MM.1S (cell line): ENCODE data around the gene RELL1.

Experiments used
- DNase-seq: peaks from one replicate; pipeline ENCODE4 v3.0.0-alpha.2; 2015
- H2AFZ ChIP-seq: fragments of 300-600 bp; sonication (generic); 2 replicates; pipeline ENCODE4 v1.6.0; 2016; ENCODE audit warnings: antibody characterized with exemption, low read length
- H3F3A ChIP-seq: fragments of 300-600 bp; sonication (generic); 2 replicates; pipeline ENCODE4 v1.6.1; 2016; ENCODE audit warnings: mild to moderate bottlenecking, antibody characterized with exemption, low read length, moderate library complexity, mixed read lengths; ENCODE audit not compliant: insufficient read depth
- H3K27ac ChIP-seq: fragments of 300-600 bp; sonication (generic); 2 replicates; pipeline ENCODE4 v1.5.1; 2016; ENCODE audit warnings: mild to moderate bottlenecking, low read length
- H3K27me3 ChIP-seq: fragments of 300-600 bp; sonication (generic); replicated peaks from 2 replicates; pipeline ENCODE4 v1.6.0; 2016; ENCODE audit warnings: low read length; ENCODE audit not compliant: insufficient read depth
- H3K36me3 ChIP-seq: fragments of 300-600 bp; sonication (generic); replicated peaks from 2 replicates; pipeline ENCODE4 v1.6.1; 2016; ENCODE audit warnings: mild to moderate bottlenecking, low read length, mixed read lengths; ENCODE audit not compliant: insufficient read depth
- H3K4me1 ChIP-seq: fragments of 300-600 bp; sonication (generic); 2 replicates; pipeline ENCODE4 v1.6.1; 2016; ENCODE audit warnings: low read length, mixed read lengths
- H3K4me2 ChIP-seq: fragments of 300-600 bp; sonication (generic); 2 replicates; pipeline ENCODE4 v1.6.0; 2016; ENCODE audit warnings: low read depth, low read length
- H3K4me3 ChIP-seq: fragments of 300-600 bp; sonication (generic); 2 replicates; pipeline ENCODE4 v1.5.1; 2016; ENCODE audit warnings: low read length, mixed read lengths
- H3K79me2 ChIP-seq: fragments of 300-600 bp; sonication (generic); 2 replicates; pipeline ENCODE4 v1.6.1; 2016; ENCODE audit warnings: mixed run types, low read length, mixed read lengths
- H3K9ac ChIP-seq: fragments of 300-600 bp; sonication (generic); 2 replicates; pipeline ENCODE4 v1.6.1; 2016; ENCODE audit warnings: low read length, mixed read lengths
- H3K9me2 ChIP-seq: fragments of 300-600 bp; sonication (generic); replicated peaks from 2 replicates; pipeline ENCODE4 v1.6.1; 2016; ENCODE audit warnings: mild to moderate bottlenecking, low read length, mixed read lengths; ENCODE audit not compliant: insufficient read depth
- H3K9me3 ChIP-seq: fragments of 300-600 bp; sonication (generic); replicated peaks from 2 replicates; pipeline ENCODE4 v1.6.1; 2016; ENCODE audit warnings: mild to moderate bottlenecking, low read length, mixed read lengths; ENCODE audit not compliant: insufficient read depth
- H4K20me1 ChIP-seq: fragments of 300-600 bp; sonication (generic); 2 replicates; pipeline ENCODE4 v1.6.1; 2016; ENCODE audit warnings: mild to moderate bottlenecking, low read length, moderate library complexity, mixed read lengths; ENCODE audit not compliant: insufficient read depth
- EZH2 ChIP-seq: fragments of 300-600 bp; sonication (generic); optimal IDR thresholded peaks from 2 replicates; pipeline ENCODE3; 2017; ENCODE audit warnings: low read depth, mild to moderate bottlenecking, antibody characterized with exemption, low read length, mixed read lengths
- EZH2phosphoT487 ChIP-seq: fragments of 300-600 bp; sonication (generic); IDR thresholded peaks from 2 replicates; pipeline ENCODE4 v1.6.1; 2018; ENCODE audit warnings: antibody characterized with exemption, low read length
- TF ChIP-seq, protein P1 (sequence below): fragments of 300-600 bp; sonication (generic); IDR thresholded peaks from 2 replicates; pipeline ENCODE4 v1.5.1; 2016; ENCODE audit warnings: antibody characterized with exemption, low read length, mixed read lengths

The RELL1 gene

DNA sequence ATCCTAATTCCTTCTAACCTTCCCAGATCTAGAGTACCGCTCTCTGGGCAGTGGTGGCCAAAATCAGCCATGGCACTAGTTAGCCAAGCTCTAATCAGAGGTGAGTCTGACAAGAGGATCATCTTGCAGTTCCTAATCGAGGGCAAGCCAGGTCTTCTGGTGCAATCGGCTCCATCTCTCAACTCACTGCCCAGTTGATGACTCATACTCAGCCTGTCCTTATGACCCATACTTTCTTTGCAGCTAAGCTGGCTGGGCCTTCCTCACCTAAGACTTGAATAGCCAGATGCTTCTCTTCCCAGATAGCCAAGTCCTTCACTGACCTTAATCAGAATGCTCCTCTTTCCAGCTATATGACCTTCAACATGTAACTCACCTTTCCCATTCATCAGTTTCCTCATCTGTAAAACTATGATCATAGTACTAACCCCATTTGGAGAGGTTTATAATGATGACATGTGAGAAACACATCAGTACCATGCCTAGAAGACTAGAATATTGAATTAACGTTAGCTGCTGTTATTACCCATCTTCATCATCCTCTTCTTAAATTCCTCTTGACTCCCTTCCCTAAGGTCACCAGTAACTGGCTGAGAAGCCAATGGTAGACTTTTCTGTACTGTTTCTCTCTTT lies 57.1 kb downstream of the RELL1 start:
- Histone ChIP-seq H3K27ac (no peak overlapping the region), H3K79me2 (no peaks in the 10 kb centered on the region), H3K4me2 (no peak overlapping the region), H3K9me3 (no peaks in the 10 kb centered on the region), H3K36me3 (no peaks in the 10 kb centered on the region), H3K9me2 (no peaks in the 10 kb centered on the region), H3F3A (no peaks in the 10 kb centered on the region), H3K27me3 (no peaks in the 10 kb centered on the region), H3K4me1 (no peaks in the 10 kb centered on the region), H3K9ac (no peak overlapping the region), H4K20me1 (no peaks in the 10 kb centered on the region), H2AFZ (no peak overlapping the region), H3K4me3 (no peak overlapping the region)
- DNase-seq = no peak
- TF ChIP-seq, protein P1, sequence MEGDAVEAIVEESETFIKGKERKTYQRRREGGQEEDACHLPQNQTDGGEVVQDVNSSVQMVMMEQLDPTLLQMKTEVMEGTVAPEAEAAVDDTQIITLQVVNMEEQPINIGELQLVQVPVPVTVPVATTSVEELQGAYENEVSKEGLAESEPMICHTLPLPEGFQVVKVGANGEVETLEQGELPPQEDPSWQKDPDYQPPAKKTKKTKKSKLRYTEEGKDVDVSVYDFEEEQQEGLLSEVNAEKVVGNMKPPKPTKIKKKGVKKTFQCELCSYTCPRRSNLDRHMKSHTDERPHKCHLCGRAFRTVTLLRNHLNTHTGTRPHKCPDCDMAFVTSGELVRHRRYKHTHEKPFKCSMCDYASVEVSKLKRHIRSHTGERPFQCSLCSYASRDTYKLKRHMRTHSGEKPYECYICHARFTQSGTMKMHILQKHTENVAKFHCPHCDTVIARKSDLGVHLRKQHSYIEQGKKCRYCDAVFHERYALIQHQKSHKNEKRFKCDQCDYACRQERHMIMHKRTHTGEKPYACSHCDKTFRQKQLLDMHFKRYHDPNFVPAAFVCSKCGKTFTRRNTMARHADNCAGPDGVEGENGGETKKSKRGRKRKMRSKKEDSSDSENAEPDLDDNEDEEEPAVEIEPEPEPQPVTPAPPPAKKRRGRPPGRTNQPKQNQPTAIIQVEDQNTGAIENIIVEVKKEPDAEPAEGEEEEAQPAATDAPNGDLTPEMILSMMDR = no peak
- TF ChIP-seq EZH2phosphoT487 (no peak), EZH2 (no peak)

DNA sequence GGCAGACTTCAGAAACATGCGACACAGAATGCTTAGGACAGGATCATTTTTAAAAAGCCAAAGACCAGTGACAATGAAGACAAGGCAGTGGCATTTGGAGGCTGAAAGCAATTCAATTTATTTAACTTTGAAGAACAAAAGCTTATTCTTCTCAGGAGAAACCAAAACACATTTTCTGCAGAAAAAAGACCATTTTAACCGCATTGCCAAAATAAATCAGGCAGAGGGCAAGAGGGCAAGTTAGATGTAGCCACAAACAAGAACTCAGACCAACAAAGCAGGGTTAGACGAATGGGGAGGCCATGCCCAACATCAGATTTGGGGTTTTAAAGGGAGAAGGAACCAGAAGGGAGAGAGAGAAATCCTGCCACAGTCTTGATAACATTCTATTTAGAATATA lies 58.9 kb downstream of the RELL1 start:
- no peak overlapping the region for H3K27ac ChIP-seq
- no peaks in the 10 kb centered on the region for H3K79me2 ChIP-seq
- TF ChIP-seq EZH2 = no peak
- TF ChIP-seq, protein P1 = no peak
- TF ChIP-seq EZH2phosphoT487 = no peak
- DNase-seq = no peak
- H3K9me3 ChIP-seq = no peaks in the 10 kb centered on the region
- no peak overlapping the region for H3K4me2 ChIP-seq
- H3K4me1 ChIP-seq = no peaks in the 10 kb centered on the region
- no peaks in the 10 kb centered on the region for H3F3A ChIP-seq
- no peak overlapping the region for H3K4me3 ChIP-seq
- no peaks in the 10 kb centered on the region for H3K9me2 ChIP-seq
- no peaks in the 10 kb centered on the region for H4K20me1 ChIP-seq
- H3K9ac ChIP-seq = no peak overlapping the region
- H2AFZ ChIP-seq = no peak overlapping the region
- H3K36me3 ChIP-seq = no peaks in the 10 kb centered on the region
- no peaks in the 10 kb centered on the region for H3K27me3 ChIP-seq

DNA sequence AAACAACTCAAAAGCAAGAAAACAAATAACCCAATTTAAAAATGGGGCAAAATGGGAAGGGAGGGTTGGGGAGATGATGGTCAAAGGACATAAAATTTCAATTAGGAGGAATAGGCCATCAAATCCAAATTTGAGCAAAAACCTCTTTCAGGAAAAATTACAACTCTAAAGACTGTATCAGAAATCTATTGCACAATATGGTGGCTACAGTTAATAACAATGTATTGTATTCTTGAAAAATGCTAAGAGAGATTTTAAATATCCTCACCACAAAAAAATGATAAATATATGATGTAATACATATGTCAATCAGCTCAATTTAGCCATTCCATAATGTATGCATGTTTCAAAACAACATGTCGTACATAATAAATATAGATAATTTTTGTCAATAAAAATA lies 60.7 kb downstream of the RELL1 start:
- no peaks in the 10 kb centered on the region for H3K4me1 ChIP-seq
- H4K20me1 ChIP-seq = no peaks in the 10 kb centered on the region
- no peak overlapping the region for H3K27ac ChIP-seq
- H3K4me3 ChIP-seq = no peak overlapping the region
- H3K27me3 ChIP-seq = no peaks in the 10 kb centered on the region
- TF ChIP-seq, protein P1 = no peak
- no peak for TF ChIP-seq EZH2phosphoT487
- TF ChIP-seq EZH2 = no peak
- no peak overlapping the region for H3K4me2 ChIP-seq
- no peaks in the 10 kb centered on the region for H3K79me2 ChIP-seq
- H3K9me2 ChIP-seq = no peaks in the 10 kb centered on the region
- H3K9ac ChIP-seq = no peak overlapping the region
- H3F3A ChIP-seq = no peaks in the 10 kb centered on the region
- no peak for DNase-seq
- H2AFZ ChIP-seq = no peak overlapping the region
- no peaks in the 10 kb centered on the region for H3K9me3 ChIP-seq
- H3K36me3 ChIP-seq = no peaks in the 10 kb centered on the region
